Dedifferentiated amniotic fluid mesenchymal stem cell (primary cell): ENCODE measurements around the gene PAFAH1B1.
"Not testable (repeated sequence)": the region's sequence is repeated elsewhere in the genome, so short reads cannot be mapped to it uniquely, and the experiment has no call there.

ENCODE experiments used
- DNase-seq: peaks from one replicate; pipeline ENCODE4 v3.0.0-alpha.2; 2016; ENCODE audit errors: extremely low spot score

PAFAH1B1 gene

GRCh38 chr17:2690165-2691068 is 97.0 kb downstream of the PAFAH1B1 start:
- no peak for DNase-seq

GRCh38 chr17:2691069-2691871 is 97.8 kb downstream of the PAFAH1B1 start:
- DNase-seq: no peak

GRCh38 chr17:2691965-2692780 is 98.7 kb downstream of the PAFAH1B1 start:
- DNase-seq: no peak

GRCh38 chr17:2692781-2693135 is 99.3 kb downstream of the PAFAH1B1 start:
- DNase-seq: no peak

- DNase-seq: no peak
These were observed 100.3 kb downstream of the PAFAH1B1 start for GRCh38 chr17:2693561-2694380.

- DNase-seq: no peak
These were observed 101.2 kb downstream of the PAFAH1B1 start for GRCh38 chr17:2694381-2695242.

- no peak for DNase-seq
These were observed 101.9 kb downstream of the PAFAH1B1 start for GRCh38 chr17:2695243-2695960.

GRCh38 chr17:2695961-2696760 is 102.7 kb downstream of the PAFAH1B1 start:
- DNase-seq: no peak

- DNase-seq: no peak
These were observed 104.2 kb downstream of the PAFAH1B1 start for GRCh38 chr17:2697611-2698162.

- DNase-seq: not testable (repeated sequence)
These were observed 105.9 kb downstream of the PAFAH1B1 start for GRCh38 chr17:2699216-2699805.

GRCh38 chr17:2700030-2700490 is 106.6 kb downstream of the PAFAH1B1 start:
- DNase-seq: no peak

GRCh38 chr17:2700491-2701141 is 107.2 kb downstream of the PAFAH1B1 start:
- DNase-seq: no peak

GRCh38 chr17:2701161-2701995 is 107.9 kb downstream of the PAFAH1B1 start:
- DNase-seq: no peak

- no peak for DNase-seq
These were observed 108.7 kb downstream of the PAFAH1B1 start for GRCh38 chr17:2701996-2702741.

- no peak for DNase-seq
These were observed 109.7 kb downstream of the PAFAH1B1 start for GRCh38 chr17:2703181-2703580.

GRCh38 chr17:2703606-2704005 is 110.2 kb downstream of the PAFAH1B1 start:
- no peak for DNase-seq
